ENCODE measurements around the gene ZNF689.

DNA sequence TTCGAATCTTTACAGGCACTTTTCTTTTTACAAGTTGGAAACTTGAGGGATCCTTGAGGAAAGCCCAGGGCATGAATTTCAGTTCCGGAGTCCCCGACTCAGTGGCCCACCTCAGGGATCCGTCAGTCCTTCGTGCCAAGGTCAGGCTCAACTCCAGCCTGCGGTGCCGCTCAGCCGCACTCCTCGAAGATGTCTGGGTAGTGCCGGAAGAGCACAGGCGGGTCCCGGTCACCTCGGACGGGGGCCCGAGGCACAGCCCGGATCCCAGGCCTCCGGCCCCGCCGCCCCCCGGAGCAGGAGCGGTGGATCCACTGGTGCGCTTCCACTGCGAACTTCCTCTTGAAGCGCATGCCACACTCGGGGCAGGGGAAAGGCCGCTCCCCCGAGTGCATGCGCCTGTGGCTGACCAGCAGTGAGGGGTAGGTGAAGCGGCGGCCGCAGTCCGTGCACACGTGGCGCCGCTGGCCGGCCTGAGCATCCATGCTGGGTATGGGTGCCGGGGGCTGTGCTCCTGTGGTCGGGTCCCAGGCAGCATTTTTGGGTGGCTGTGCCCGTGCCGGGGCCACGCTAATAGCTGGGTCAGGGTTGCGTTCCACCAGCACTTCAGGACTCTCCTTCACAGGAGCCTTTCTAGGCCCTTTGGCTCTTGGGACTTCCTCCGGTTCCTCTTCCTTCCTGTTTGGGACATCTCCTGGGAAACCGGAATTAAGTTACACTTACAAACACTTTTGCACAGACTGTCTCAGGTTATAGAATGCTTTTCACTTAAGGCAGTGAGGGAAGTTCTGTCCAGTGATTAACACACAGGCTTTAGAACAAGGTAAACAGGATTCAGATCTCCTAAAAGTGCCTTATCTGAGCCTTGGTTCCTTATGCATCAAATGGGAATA is 40.2 kb downstream of the ZNF689 start:
- TF ChIP-seq, protein P1, sequence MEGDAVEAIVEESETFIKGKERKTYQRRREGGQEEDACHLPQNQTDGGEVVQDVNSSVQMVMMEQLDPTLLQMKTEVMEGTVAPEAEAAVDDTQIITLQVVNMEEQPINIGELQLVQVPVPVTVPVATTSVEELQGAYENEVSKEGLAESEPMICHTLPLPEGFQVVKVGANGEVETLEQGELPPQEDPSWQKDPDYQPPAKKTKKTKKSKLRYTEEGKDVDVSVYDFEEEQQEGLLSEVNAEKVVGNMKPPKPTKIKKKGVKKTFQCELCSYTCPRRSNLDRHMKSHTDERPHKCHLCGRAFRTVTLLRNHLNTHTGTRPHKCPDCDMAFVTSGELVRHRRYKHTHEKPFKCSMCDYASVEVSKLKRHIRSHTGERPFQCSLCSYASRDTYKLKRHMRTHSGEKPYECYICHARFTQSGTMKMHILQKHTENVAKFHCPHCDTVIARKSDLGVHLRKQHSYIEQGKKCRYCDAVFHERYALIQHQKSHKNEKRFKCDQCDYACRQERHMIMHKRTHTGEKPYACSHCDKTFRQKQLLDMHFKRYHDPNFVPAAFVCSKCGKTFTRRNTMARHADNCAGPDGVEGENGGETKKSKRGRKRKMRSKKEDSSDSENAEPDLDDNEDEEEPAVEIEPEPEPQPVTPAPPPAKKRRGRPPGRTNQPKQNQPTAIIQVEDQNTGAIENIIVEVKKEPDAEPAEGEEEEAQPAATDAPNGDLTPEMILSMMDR (IDR thresholded peaks at IDR 0.05): no peak
- TF ChIP-seq POLR2AphosphoS5 (IDR thresholded peaks at IDR 0.05): no peak
